HG03469 (cell line): ENCODE results near the gene AFF3.

ENCODE experiments used
- ATAC-seq: cut with Tn5 transposase; IDR thresholded peaks from one replicate; pipeline ENCODE4 v1.9.1; 2021; ENCODE audit warnings: mild to moderate bottlenecking, moderate library complexity, moderate number of reproducible peaks; ENCODE audit not compliant: unreplicated experiment

AFF3 gene

GRCh38 chr2:99836690-99837605 is 305.4 kb downstream of the AFF3 start:
- ATAC-seq, result no peak

- ATAC-seq, result no peak
These were observed 308.0 kb downstream of the AFF3 start for GRCh38 chr2:99834426-99834825.

- ATAC-seq, result no peak
These were observed 308.7 kb downstream of the AFF3 start for GRCh38 chr2:99833586-99834201.

GRCh38 chr2:99832926-99833325 is 309.5 kb downstream of the AFF3 start:
- no peak for ATAC-seq

- ATAC-seq, result no peak
These were observed 310.6 kb downstream of the AFF3 start for GRCh38 chr2:99831772-99832171.

- ATAC-seq, result no peak
These were observed 314.9 kb downstream of the AFF3 start for GRCh38 chr2:99827296-99827999.

- ATAC-seq, result no peak
These were observed 316.8 kb downstream of the AFF3 start for GRCh38 chr2:99825630-99826029.

- ATAC-seq, result no peak
These were observed 317.6 kb downstream of the AFF3 start for GRCh38 chr2:99824758-99825157.

GRCh38 chr2:99822474-99823207 is 319.7 kb downstream of the AFF3 start:
- no peak for ATAC-seq

- no peak for ATAC-seq
These were observed 320.4 kb downstream of the AFF3 start for GRCh38 chr2:99821984-99822383.

- ATAC-seq, result no peak
These were observed 320.8 kb downstream of the AFF3 start for GRCh38 chr2:99821572-99821971.

- no peak for ATAC-seq
These were observed 321.4 kb downstream of the AFF3 start for GRCh38 chr2:99821039-99821438.

- no peak for ATAC-seq
These were observed 322.6 kb downstream of the AFF3 start for GRCh38 chr2:99819766-99820165.

GRCh38 chr2:99818842-99819241 is 323.5 kb downstream of the AFF3 start:
- ATAC-seq, result no peak

GRCh38 chr2:99816908-99817307 is 325.5 kb downstream of the AFF3 start:
- no peak for ATAC-seq

- ATAC-seq, result no peak
These were observed 330.0 kb downstream of the AFF3 start for GRCh38 chr2:99812426-99812825.

GRCh38 chr2:99811544-99811943 is 330.8 kb downstream of the AFF3 start:
- ATAC-seq, result no peak

- ATAC-seq, result no peak
These were observed 332.2 kb downstream of the AFF3 start for GRCh38 chr2:99810225-99810624.

GRCh38 chr2:99809259-99809900 is 333.0 kb downstream of the AFF3 start:
- no peak for ATAC-seq

GRCh38 chr2:99808361-99809200 is 333.8 kb downstream of the AFF3 start:
- ATAC-seq, result no peak
